Nephron progenitor cell (in vitro differentiated cells): ENCODE results near the gene DUS2.
A peak's percentile ranks its signal among the peaks of the same experiment; 100 is the strongest.

Experiments used
- DNase-seq: peaks from one replicate; pipeline ENCODE4 v3.0.0; 2021
- H3K27ac Mint-ChIP-seq: 2 replicates; pipeline ENCODE4 v1.8.0; 2021; ENCODE audit warnings: mild to moderate bottlenecking, moderate library complexity, mixed read lengths
- H3K27me3 Mint-ChIP-seq: 2 replicates; pipeline ENCODE4 v1.8.0; 2021; ENCODE audit warnings: mild to moderate bottlenecking, low read depth, mixed read lengths; ENCODE audit not compliant: poor library complexity
- H3K36me3 Mint-ChIP-seq: 2 replicates; pipeline ENCODE4 v1.8.0; 2021; ENCODE audit warnings: low read depth, mixed read lengths
- H3K4me1 Mint-ChIP-seq: 2 replicates; pipeline ENCODE4 v1.8.0; 2021; ENCODE audit warnings: mixed read lengths
- H3K4me3 Mint-ChIP-seq: 2 replicates; pipeline ENCODE4 v1.8.0; 2021; ENCODE audit warnings: mild to moderate bottlenecking, moderate library complexity, mixed read lengths
- H3K9me3 Mint-ChIP-seq: 2 replicates; pipeline ENCODE4 v1.8.0; 2021; ENCODE audit warnings: mild to moderate bottlenecking, moderate library complexity, mixed read lengths
- TF ChIP-seq, protein P1 (sequence below): fragments of 200-600 bp; sonication (generic); IDR thresholded peaks from 2 replicates; pipeline ENCODE4 v1.5.0; 2021; ENCODE audit warnings: antibody characterized with exemption

DUS2 gene

DNA sequence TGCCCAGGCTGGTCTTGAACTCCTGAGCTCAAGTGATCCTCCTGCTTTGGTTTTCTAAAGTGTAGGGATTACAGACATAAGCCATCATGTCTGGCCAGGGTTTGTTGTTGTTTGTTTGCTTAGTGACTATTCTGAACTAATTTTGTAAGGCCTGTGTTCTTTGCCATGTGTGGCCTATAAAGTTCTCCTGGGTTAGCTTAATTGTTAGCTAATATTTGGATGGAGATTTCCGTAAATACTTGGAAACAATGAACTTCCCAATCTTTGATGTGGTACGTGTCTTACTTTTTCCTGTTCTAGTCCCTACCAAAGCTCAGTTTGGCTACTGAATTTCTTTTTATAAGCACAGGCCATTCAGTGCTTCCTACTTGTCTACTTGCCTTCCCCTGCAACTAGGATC, 24.9 kb downstream of the DUS2 start:
- peaks cover 55% of the 10 kb centered on the region for H3K36me3 Mint-ChIP-seq
- no peak overlapping the region for H3K4me3 Mint-ChIP-seq
- TF ChIP-seq, protein P1, sequence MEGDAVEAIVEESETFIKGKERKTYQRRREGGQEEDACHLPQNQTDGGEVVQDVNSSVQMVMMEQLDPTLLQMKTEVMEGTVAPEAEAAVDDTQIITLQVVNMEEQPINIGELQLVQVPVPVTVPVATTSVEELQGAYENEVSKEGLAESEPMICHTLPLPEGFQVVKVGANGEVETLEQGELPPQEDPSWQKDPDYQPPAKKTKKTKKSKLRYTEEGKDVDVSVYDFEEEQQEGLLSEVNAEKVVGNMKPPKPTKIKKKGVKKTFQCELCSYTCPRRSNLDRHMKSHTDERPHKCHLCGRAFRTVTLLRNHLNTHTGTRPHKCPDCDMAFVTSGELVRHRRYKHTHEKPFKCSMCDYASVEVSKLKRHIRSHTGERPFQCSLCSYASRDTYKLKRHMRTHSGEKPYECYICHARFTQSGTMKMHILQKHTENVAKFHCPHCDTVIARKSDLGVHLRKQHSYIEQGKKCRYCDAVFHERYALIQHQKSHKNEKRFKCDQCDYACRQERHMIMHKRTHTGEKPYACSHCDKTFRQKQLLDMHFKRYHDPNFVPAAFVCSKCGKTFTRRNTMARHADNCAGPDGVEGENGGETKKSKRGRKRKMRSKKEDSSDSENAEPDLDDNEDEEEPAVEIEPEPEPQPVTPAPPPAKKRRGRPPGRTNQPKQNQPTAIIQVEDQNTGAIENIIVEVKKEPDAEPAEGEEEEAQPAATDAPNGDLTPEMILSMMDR, result no peak
- H3K9me3 Mint-ChIP-seq, result no peaks in the 10 kb centered on the region
- DNase-seq, result no peak
- H3K27me3 Mint-ChIP-seq, result no peaks in the 10 kb centered on the region
- H3K4me1 Mint-ChIP-seq, result no peaks in the 10 kb centered on the region
- no peak overlapping the region for H3K27ac Mint-ChIP-seq

DNA sequence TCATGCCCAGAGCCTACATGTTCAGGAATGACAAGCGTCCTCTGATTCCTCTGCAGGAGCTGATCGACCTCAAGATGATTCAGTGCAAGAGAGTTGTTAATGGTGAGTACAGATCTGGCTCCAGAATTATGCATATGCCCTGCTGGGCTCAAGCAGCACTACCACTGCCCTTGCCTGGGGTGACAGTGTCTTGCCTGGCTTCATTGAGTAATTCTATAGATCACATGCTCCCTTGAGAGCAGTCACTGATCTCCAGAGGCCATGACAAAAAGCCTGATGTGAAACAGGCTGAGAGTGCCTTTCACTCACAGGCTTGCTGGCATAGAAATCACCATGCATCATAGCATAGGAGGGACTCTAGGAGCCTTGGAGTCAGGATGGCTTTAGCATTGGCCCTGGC, 26.4 kb downstream of the DUS2 start:
- no peak for DNase-seq
- H3K27ac Mint-ChIP-seq, result no peak overlapping the region
- H3K4me1 Mint-ChIP-seq, result no peaks in the 10 kb centered on the region
- no peaks in the 10 kb centered on the region for H3K27me3 Mint-ChIP-seq
- H3K4me3 Mint-ChIP-seq, result no peak overlapping the region
- TF ChIP-seq, protein P1, result no peak
- H3K36me3 Mint-ChIP-seq, result peaks cover 65% of the 10 kb centered on the region
- H3K9me3 Mint-ChIP-seq, result no peaks in the 10 kb centered on the region

DNA sequence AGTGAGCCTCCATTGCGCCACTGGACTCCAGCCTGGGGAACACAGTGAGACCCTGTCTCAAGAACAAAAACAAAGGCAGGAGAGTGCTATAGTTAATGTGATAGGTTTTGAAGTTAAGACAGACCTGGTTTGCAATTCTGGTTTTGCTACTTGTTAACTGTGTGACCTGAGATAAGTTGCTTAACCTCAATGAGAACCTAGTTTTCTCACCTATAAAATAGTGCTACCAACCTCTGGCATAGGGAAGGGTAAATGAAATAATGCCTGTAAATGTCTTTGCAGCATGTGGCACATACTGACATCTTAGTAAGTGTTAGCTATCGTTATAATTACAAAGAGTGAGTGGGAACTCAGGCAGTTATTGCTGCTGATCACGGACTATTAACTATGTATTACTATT, 32.3 kb downstream of the DUS2 start:
- no peaks in the 10 kb centered on the region for H3K4me1 Mint-ChIP-seq
- H3K9me3 Mint-ChIP-seq, result no peaks in the 10 kb centered on the region
- no peaks in the 10 kb centered on the region for H3K27me3 Mint-ChIP-seq
- TF ChIP-seq, protein P1, result no peak
- DNase-seq, result no peak
- peak overlapping the region; percentile 75 for H3K27ac Mint-ChIP-seq
- H3K4me3 Mint-ChIP-seq, result no peak overlapping the region
- H3K36me3 Mint-ChIP-seq, result peaks cover 50% of the 10 kb centered on the region

DNA sequence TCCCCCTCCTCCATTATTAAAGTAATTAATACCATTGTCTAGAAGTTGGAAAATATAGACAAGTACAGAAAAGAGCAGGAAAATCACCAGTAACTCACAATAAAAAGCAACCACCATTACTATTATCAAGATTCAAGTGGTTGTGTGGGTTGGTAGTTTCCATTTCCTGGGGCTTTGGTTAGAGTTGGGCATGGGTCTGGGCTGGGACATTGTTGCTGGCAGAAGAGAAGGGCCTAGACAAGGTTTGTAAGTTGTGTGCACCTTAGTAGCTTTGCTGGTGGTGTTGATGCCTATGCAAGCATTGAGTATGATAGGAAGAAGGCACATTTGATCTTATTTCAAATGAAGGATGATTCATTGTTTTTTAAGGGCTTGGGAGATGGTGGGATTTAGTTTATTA, 36.7 kb downstream of the DUS2 start:
- Mint-ChIP-seq H3K27me3 (no peaks in the 10 kb centered on the region), H3K9me3 (no peaks in the 10 kb centered on the region), H3K4me3 (no peak overlapping the region), H3K36me3 (peaks cover 22% of the 10 kb centered on the region), H3K4me1 (peaks cover 2% of the 10 kb centered on the region), H3K27ac (peak overlapping the region; percentile 3)
- DNase-seq, result no peak
- TF ChIP-seq, protein P1, result no peak

DNA sequence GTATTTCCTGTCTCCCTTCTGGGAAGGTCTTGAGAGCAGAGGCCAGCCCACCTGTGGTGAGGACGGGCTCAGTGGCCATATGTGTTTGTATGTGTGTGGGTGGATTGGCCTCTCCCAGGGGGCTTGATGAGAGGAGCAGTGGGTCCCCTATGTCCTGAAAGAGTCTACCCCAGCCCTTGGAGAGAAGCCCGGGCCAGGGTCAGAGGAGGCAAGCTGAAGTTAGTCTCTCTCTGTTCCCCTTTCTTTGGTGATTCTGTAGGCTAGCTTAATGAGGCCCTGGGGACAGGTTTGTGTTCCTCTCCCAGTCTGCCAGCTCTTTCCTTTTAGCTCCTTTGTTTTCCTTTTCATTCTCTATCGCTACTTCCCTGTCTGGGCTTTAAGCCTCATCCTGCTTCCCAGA, 38.3 kb downstream of the DUS2 start:
- H3K9me3 Mint-ChIP-seq, result no peaks in the 10 kb centered on the region
- peaks cover 6% of the 10 kb centered on the region for H3K4me1 Mint-ChIP-seq
- peaks cover 22% of the 10 kb centered on the region for H3K36me3 Mint-ChIP-seq
- no peak overlapping the region for H3K4me3 Mint-ChIP-seq
- H3K27ac Mint-ChIP-seq, result peak overlapping the region; percentile 82
- H3K27me3 Mint-ChIP-seq, result peaks cover 2% of the 10 kb centered on the region
- TF ChIP-seq, protein P1, result no peak
- no peak for DNase-seq

DNA sequence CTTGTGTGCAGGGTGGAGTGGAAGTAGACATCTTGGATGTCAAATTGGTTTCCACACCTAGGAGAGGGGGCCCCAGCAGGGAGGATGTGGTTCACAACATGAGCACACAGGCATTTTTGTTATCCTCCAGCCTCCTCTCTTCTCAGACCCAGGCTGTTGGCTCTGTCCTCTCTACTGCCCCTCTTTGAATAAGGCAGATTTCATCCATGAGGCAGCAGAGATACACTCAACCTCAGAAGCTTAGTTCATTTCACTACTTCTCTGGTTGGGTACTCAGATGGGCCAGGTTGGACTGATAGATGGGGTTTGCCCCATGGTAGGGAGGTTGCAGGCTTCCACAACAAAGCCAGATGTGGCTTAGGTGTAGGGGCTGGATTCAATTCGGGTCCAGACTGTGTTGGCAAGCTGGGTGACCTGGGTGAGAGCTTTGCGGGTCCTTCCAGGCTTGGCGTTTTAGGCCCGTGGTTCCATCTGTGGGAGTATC, 39.9 kb downstream of the DUS2 start:
- Mint-ChIP-seq H3K4me3 (no peak overlapping the region), H3K27ac (no peak overlapping the region), H3K36me3 (peaks cover 22% of the 10 kb centered on the region), H3K4me1 (peaks cover 6% of the 10 kb centered on the region), H3K27me3 (peaks cover 2% of the 10 kb centered on the region), H3K9me3 (no peaks in the 10 kb centered on the region)
- TF ChIP-seq, protein P1, result no peak
- DNase-seq, result no peak
